PC-9 (cell line): ENCODE data around the gene TLR8. TPM values are rescaled to one million over a fixed set of nuclear protein-coding genes. Genes with fewer than 3 reads are reported as not detected.

Source experiments
- BruUV-seq: library from RNA; stranded (reverse); fragments of 400-500 nt; replicated peaks from 2 replicates; lab custom pipeline; 2021; lab: Mats Ljungman, UMichigan
- CTCF ChIA-PET: fragments of 300-600 bp; sonication (Branson Sonifier 250); formaldehyde crosslinking; loops from one replicate; lab custom pipeline; 2022; ENCODE audit warnings: antibody characterized with exemption; lab: Charles Lee
- POLR2A ChIA-PET: fragments of 300-600 bp; sonication (Branson Sonifier 250); formaldehyde crosslinking; loops from one replicate; lab custom pipeline; 2022; ENCODE audit warnings: antibody characterized with exemption; ENCODE audit not compliant: unreplicated experiment; lab: Charles Lee
- DNase-seq, 2 experiments: peaks; one replicate each; pipeline versions ENCODE4 v3.0.0 to v3.0.0-alpha.2; 2015 to 2022; ENCODE audit warnings: mixed read lengths in 1 of 2
- H2AFZ ChIP-seq: fragments of 200-600 bp; sonication (generic); 2 replicates; pipeline ENCODE4 v1.8.1; 2017; ENCODE audit warnings: antibody characterized with exemption
- H3F3A ChIP-seq: fragments of 200-600 bp; sonication (generic); 2 replicates; pipeline ENCODE4 v1.8.1; 2017; ENCODE audit warnings: antibody characterized with exemption, mild to moderate bottlenecking, low read depth; ENCODE audit not compliant: insufficient read depth
- H3K27ac ChIP-seq: fragments of 200-600 bp; sonication (generic); 2 replicates; pipeline ENCODE4 v1.6.1; 2016; ENCODE audit warnings: mixed run types
- H3K27me3 ChIP-seq: fragments of 200-600 bp; sonication (generic); 2 replicates; pipeline ENCODE4 v1.6.1; 2016; ENCODE audit warnings: low read depth, mixed run types; ENCODE audit not compliant: insufficient read depth
- H3K36me3 ChIP-seq: fragments of 200-600 bp; sonication (generic); 2 replicates; pipeline ENCODE4 v1.6.1; 2016; ENCODE audit warnings: low read depth, mixed run types
- H3K4me1 ChIP-seq: fragments of 200-600 bp; sonication (generic); replicated peaks from 2 replicates; pipeline ENCODE4 v1.6.1; 2016; ENCODE audit warnings: mixed run types; ENCODE audit not compliant: insufficient read depth
- H3K4me2 ChIP-seq: fragments of 200-600 bp; sonication (generic); 2 replicates; pipeline ENCODE4 v1.6.1; 2017; ENCODE audit warnings: mixed run types
- H3K4me3 ChIP-seq: fragments of 200-600 bp; sonication (generic); 2 replicates; pipeline ENCODE4 v1.6.1; 2016; ENCODE audit warnings: mixed run types
- H3K79me2 ChIP-seq: fragments of 200-600 bp; sonication (generic); 2 replicates; pipeline ENCODE4 v1.6.1; 2017; ENCODE audit warnings: low read depth, mixed run types
- H3K9me2 ChIP-seq: fragments of 200-600 bp; sonication (generic); 2 replicates; pipeline ENCODE4 v1.8.1; 2017; ENCODE audit warnings: mild to moderate bottlenecking; ENCODE audit not compliant: insufficient read depth
- H3K9me3 ChIP-seq: fragments of 200-600 bp; sonication (generic); 2 replicates; pipeline ENCODE4 v1.8.1; 2016; ENCODE audit warnings: low read depth; ENCODE audit not compliant: insufficient read depth
- H4K20me1 ChIP-seq: fragments of 200-600 bp; sonication (generic); 2 replicates; pipeline ENCODE4 v1.8.1; 2017; ENCODE audit not compliant: insufficient read depth
- EZH2 ChIP-seq: fragments of 200-600 bp; sonication (generic); IDR thresholded peaks from 2 replicates; pipeline ENCODE4 v1.8.0; 2017; ENCODE audit warnings: antibody characterized with exemption, low read depth
- intact Hi-C: fragments of 100-400 bp; cut with micrococcal nuclease; formaldehyde crosslinking; loops from one replicate; pipeline ENCODE4 v1.10.0; 2022; ENCODE audit not compliant: unreplicated experiment
- total RNA-seq: library from RNA; stranded (reverse); gene quantifications from 2 replicates; pipeline ENCODE4 v1.2.3, GENCODE V29; 2021
- TF ChIP-seq, protein P1 (sequence below): fragments of 200-600 bp; sonication (generic); conservative IDR thresholded peaks from 2 replicates; pipeline ENCODE4 v1.6.1; 2017; ENCODE audit warnings: mixed run types, antibody characterized with exemption, mild to moderate bottlenecking, moderate library complexity

The TLR8 gene
- total RNA-seq, 1 experiment from 2014 or later: not detected

- TF ChIP-seq, protein P1, sequence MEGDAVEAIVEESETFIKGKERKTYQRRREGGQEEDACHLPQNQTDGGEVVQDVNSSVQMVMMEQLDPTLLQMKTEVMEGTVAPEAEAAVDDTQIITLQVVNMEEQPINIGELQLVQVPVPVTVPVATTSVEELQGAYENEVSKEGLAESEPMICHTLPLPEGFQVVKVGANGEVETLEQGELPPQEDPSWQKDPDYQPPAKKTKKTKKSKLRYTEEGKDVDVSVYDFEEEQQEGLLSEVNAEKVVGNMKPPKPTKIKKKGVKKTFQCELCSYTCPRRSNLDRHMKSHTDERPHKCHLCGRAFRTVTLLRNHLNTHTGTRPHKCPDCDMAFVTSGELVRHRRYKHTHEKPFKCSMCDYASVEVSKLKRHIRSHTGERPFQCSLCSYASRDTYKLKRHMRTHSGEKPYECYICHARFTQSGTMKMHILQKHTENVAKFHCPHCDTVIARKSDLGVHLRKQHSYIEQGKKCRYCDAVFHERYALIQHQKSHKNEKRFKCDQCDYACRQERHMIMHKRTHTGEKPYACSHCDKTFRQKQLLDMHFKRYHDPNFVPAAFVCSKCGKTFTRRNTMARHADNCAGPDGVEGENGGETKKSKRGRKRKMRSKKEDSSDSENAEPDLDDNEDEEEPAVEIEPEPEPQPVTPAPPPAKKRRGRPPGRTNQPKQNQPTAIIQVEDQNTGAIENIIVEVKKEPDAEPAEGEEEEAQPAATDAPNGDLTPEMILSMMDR: no peak
- TF ChIP-seq EZH2: no peak
- Histone ChIP-seq H3K9me3 (no peaks in the 10 kb centered on the region), H3K79me2 (no peaks in the 10 kb centered on the region), H3F3A (no peaks in the 10 kb centered on the region), H3K27me3 (no peaks in the 10 kb centered on the region), H2AFZ (no peak overlapping the region), H3K9me2 (no peaks in the 10 kb centered on the region), H3K27ac (no peak overlapping the region), H3K4me1 (no peaks in the 10 kb centered on the region), H3K36me3 (no peaks in the 10 kb centered on the region), H3K4me2 (no peak overlapping the region), H4K20me1 (no peaks in the 10 kb centered on the region), H3K4me3 (no peak overlapping the region)
- no TSS peak for BruUV-seq
- no peak for DNase-seq
- POLR2A ChIA-PET: no interaction called here
- CTCF ChIA-PET: no interaction called here
- intact Hi-C loops: no loop called here
These were observed 38.7 kb upstream of the TLR8 start for GRCh38 chrX:12867685-12868084.

DNA sequence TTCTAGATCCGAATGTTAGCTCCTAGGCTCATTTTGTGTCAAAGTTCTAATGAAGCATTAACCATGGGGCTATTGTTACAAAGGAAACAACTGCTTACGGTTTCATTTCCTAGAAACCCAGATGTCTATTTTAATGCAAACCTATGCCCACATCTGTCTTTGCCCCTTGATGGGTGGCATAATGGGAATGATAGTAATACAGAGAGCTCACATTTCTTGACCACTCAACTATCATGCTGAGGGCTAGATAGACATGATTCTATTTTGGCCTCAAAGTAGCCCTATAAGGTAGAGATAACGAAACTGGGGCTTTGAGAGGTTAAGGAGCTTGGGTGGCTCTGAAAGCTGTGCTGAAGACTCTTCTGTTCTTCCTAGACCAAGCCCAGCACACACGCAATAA lies 37.7 kb upstream of the TLR8 start:
- intact Hi-C loops: no loop called here
- no peaks in the 10 kb centered on the region for H3F3A ChIP-seq
- no peaks in the 10 kb centered on the region for H4K20me1 ChIP-seq
- no peak overlapping the region for H3K27ac ChIP-seq
- H2AFZ ChIP-seq: no peak overlapping the region
- H3K36me3 ChIP-seq: no peaks in the 10 kb centered on the region
- no peaks in the 10 kb centered on the region for H3K9me2 ChIP-seq
- BruUV-seq: no TSS peak
- TF ChIP-seq EZH2: no peak
- TF ChIP-seq, protein P1: no peak
- H3K27me3 ChIP-seq: no peaks in the 10 kb centered on the region
- H3K4me3 ChIP-seq: no peak overlapping the region
- no peaks in the 10 kb centered on the region for H3K79me2 ChIP-seq
- no peak overlapping the region for H3K4me2 ChIP-seq
- ChIA-PET POLR2A (no interaction called here), CTCF (no interaction called here)
- no peaks in the 10 kb centered on the region for H3K4me1 ChIP-seq
- no peak for DNase-seq
- H3K9me3 ChIP-seq: no peaks in the 10 kb centered on the region

- Histone ChIP-seq H2AFZ (no peak overlapping the region), H3K36me3 (no peaks in the 10 kb centered on the region), H3K9me3 (no peaks in the 10 kb centered on the region), H3K27me3 (no peaks in the 10 kb centered on the region), H3K4me1 (no peaks in the 10 kb centered on the region), H3K9me2 (no peaks in the 10 kb centered on the region), H3K79me2 (no peaks in the 10 kb centered on the region), H3F3A (no peaks in the 10 kb centered on the region), H3K4me2 (no peak overlapping the region), H4K20me1 (no peaks in the 10 kb centered on the region), H3K4me3 (no peak overlapping the region), H3K27ac (no peak overlapping the region)
- TF ChIP-seq, protein P1: no peak
- no peak for TF ChIP-seq EZH2
- POLR2A ChIA-PET: no interaction called here
- intact Hi-C loops: no loop called here
- BruUV-seq: no TSS peak
- CTCF ChIA-PET: no interaction called here
- no peak for DNase-seq
These were observed 35.2 kb upstream of the TLR8 start for GRCh38 chrX:12871257-12871656.
